HG03108 (cell line): ENCODE measurements around the gene FOXF1.

Source experiments
- ATAC-seq: cut with Tn5 transposase; IDR thresholded peaks from one replicate; pipeline ENCODE4 v1.9.1; 2021; ENCODE audit warnings: moderate library complexity; ENCODE audit not compliant: unreplicated experiment

Gene FOXF1

DNA sequence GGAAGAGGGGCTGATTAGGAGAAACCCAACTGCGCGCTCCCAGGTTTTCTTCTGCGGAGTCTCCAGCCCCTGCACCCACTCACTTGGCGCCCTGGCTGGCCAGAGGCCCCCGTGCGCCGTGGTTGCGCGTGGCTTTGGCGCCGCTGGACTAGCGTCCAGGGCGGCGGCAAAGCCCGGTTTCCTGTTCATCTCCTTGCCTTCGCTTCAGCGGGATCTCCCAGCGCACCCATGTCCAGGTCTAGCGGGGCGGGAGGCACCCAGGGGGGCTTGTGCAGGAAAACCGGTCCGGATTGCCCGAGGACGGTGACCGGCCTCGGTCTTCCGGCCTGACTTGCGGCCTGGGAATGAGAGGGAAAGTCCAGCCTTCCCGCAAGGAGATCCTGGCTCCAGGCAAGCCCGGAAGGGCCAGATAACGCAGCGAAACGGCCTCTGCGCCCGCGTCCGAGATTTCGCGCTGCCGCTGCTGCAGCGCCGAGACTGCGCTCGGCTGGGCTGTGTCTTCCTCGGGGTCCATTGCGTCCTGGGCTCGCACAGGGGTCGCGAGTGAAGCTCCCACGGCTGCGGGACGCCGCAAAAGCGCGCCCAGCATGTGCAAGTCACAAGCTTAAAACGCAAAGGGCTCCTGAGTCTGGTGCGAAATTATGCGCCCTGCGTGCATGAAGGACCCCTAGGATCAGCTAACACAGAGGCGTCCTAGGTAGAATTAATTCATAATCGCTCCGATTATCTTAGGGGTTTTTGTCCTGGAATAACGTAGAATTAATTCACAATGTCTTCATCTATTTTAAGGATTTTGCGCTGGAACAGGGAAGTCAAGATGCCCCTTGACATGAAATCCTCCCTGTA, 5.7 kb downstream of the FOXF1 start:
- ATAC-seq: no peak

DNA sequence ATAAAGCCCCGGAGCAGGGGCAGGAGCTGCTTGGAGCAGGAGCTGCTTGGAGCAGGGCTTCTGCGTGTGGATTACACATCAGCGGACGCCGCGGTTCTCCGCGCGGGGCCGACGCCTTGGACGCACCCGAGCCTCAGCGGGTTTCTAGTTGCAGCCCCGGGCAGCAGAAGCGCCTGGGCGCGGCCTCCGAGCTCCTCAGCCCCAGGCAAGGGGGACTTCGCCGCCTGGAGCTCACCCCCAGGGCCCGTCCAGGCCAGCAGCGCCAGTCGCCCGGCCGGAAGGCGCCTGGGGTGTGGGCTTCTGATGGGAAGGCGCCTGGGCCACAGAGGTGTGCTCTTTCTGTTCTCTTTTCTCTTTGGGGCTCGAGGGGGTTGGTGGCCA, 6.3 kb downstream of the FOXF1 start:
- ATAC-seq: no peak

DNA sequence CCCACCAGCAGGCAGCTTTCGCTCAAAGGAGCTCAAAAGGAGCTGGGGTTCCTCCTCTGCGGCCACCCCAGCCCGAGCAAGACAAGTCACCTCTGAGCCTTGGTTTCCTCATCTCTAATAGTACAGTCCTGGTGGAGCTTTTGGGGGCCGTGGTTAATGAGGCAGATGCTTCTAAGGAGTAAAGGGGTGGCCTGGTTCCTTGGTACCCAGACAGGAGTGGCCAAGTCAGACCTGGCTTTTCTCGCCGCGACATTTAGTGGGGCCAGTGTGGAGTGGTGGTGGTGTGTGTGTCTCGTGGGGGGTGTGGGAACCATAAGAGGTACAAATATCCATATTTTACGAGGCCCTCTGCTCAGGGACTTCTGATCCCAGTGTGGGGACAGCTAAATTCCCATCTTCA, 6.7 kb downstream of the FOXF1 start:
- no peak for ATAC-seq

DNA sequence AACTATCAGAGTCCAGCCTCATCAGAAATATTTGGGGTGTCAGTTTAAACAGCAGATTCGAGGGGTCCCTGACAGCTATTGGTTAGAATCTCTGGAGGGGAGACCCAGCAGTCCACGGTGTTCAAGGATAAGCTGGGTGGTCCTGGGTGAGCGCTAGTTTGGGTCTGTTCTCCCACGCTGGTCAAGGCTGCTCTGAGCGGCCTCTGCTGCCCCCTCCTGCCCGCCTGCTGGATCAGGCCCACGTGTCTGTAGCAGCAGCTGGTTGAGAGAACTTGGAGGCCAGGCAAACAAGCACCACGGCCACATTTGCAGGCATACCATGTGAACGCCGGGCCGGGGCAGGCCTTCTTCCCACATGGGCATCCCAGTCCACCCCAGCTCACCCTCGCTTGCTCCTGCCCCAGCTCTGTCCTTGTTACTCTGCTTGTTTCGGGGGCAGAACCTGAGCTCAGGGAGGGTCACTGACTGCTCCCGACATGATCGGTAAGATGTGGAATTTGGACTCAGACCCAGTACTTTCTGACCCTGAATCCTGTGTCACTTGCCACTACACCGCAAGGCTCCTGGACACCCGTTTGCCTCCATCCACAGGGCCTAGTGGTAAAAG, 7.4 kb downstream of the FOXF1 start:
- ATAC-seq: no peak

DNA sequence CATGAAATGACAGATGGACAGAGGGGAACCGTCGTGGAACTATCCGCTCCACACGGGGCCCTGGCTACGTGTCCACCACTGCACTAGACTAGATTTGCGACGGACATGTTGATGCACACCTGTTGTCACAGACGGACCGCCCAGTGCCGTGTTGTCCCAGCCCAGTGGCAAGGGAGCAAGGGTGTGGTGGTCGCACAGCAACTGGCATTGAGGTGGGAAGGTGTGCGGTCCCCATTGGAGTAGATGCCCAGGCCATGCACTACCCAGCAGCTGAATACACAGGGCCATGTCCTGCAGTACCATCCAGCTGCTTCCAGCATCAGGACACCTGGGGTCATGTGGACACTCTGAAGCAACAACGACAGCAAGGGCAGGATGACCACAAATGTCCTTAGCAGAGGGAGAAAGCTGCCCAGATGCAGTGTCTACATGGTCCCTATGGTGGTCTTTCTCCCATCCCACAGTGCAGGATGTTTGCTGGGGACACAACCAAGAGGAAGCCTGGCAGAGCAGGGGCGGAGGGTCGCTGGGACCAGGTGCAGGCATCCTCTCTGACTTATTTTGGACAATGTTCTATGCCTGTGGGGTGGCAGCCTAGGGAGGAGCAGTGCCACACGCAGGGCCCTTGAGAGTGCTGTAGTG, 8.8 kb downstream of the FOXF1 start:
- no peak for ATAC-seq

DNA sequence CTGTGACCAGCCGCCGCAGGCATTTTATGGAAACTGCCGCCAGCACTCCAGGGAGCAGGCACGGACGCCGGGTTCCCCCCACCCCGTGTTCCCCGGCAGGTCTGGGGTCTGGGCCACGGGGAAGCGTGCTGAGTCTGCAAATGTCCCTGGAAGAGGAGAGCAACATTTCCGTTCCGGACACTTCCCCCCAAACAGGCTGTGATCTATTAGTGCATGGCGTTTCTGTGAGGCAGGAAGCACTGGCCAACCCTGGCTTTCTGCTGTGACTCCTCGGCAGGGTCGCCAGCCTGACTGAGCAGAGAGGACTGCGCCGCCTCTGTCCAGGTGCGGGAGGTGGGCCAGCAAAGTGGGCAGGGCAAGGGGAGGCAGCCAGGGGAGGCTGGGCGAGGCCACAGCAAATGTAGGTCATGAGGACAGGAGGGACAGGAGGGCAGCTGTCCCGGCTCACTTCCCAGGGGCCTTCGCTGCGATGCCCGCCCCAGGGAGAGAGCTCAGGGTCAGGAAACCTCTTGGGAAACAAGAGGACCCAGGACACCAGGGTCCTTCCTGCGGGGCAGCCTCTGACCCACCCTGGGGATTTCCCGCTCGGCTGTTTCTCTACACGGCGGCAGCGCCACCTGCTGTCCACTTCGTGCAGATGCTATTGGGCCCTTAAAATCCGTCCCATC, 9.5 kb downstream of the FOXF1 start:
- ATAC-seq: no peak

DNA sequence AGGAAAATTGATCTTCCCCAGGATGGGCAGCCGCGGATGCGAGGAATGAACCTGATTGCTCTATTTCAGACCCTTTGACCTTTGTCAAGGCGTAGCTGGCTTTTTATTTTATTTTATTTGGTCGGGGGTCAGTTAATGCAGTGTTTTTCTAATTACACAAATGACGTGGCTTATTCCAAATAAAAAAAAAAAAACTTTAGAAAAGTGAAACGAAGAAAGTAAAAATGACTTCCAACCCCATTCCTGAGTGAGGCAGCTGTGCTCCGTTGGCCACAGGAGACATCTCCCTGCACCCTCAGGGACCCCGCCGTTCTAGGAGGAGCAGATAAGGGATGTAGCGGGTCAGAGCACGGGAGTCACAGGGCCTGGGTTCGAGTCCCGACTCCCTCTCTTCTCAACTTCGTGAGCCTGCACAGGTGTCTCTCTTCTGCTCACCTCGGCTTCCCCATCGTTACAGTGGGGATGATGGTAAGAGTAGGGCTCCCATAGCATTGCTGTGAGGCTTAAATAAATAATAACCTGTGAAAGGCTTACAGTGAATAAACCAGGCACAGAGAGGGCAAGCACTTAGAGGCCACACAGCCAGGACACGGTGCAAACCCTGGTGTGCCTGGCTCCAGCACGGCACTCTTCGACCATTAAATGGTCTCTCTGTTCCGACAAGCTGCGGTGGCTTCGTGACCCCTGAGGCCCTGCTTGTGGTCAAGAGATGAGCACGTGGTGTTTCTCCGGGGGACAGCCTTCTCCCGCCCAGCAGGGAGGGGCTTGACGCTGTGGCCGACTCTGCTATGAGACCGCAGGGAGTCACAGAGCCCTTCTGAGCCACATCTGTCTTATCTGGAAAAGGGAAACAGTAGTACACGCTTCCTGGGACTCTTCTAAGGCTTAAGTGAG, 10.2 kb downstream of the FOXF1 start:
- ATAC-seq: no peak

DNA sequence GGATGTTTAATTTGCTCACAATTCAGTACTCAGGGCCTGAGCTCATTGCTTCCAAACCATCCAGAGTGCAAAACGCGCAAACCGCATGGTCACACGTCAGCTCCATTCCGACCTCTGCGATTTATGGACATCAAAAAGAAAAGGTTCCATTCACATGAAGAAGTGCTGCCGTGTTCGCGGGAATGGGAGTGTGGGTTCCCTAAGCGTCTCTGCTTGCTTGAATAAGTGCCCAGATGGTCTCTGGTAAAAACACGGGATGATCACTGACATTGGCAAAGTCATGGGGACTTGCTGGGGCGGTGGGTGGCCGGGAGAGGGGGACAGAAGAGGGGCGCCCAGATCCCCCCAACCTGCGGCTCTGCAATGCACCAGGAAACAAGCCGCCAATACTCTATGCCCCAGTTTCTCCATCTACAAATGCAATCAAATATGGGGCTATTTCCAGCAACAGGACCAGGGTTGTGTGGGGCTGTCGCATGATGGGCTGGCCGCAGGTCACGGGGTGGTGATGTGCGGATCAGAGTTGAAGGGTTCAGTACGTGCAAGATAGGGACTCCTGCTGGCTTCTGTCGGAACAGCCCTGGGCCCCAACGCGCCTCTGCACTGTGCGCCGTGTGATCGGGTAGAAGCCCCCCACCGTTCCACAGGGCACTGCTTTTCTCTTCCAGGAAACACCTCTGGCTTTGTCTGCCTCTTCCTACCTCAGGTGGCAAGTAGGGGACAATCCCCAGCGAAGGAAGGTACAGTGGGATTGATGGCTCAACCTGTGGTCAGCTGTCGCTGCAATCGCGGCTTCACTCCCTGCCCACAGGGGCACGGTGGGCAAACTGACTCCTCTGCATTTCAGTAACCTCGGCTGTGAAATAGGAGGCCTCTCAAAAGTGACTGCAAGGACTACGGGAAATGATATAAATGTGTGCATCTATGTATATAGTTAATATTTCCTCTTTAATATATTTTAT, 11.2 kb downstream of the FOXF1 start:
- no peak for ATAC-seq

DNA sequence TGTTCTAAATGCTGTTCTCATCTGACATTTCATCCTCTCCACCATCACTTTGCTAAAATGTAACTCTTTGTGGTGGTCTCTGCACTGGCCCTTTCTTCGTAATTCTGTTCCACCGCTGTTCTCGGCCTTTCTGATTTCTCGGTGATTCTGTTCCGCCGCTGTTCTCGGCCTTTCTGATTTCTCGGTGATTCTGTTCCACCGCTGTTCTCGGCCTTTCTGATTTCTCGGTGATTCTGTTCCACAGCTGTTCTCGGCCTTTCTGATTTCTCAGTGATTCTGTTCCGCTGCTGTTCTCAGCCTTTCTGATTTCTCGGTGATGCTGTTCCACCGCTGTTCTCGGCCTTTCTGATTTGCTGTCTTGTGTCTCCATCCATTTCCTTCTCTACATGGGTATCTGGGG, 12.3 kb downstream of the FOXF1 start:
- no peak for ATAC-seq

DNA sequence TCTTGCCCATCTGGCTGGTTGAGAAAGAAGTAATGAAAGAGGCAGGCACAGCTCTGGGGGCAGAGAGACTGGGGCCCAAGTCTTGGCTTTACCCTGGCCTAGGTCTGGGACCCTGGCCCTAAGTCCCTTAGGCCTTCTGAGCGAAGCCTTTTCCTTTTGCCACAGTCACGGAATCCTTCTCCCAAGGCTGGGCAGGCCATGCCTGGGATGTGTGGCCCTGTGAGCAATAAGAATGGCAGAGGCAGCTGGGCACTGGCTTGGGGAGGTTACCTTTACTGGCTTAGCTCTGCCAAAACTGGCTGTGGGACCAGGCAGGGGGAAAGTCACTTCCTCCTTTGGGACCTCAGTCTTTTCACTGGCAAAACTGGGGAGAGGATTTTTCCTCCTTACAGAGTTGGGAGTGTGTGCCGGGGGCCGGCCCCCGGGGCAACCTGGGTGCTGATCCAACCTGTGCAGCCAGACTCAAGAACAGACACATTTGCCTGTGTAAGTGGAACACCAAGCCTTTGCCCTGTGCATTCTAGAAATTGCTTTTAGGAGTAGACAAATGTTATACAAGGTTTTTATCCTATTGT, 12.9 kb downstream of the FOXF1 start:
- no peak for ATAC-seq

DNA sequence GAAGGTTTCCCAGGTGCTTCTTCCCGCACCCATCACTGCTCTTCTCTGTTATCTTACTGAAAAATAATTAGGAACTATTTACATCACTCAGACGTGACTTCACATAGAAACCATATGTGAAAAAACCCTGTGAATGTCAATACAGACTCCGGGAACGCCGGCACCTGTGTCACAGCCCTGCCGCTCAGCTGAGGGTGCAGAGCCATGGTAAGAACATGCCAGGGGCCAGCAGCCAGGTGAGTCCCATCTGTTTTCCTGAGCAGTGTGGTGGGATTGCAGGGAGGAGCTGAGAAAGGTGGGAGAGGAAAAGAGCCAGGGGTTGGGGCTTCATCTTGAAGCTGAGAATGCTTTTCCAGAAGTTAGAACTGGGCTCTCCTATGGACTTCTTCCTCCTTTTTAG, 13.7 kb downstream of the FOXF1 start:
- ATAC-seq: no peak

DNA sequence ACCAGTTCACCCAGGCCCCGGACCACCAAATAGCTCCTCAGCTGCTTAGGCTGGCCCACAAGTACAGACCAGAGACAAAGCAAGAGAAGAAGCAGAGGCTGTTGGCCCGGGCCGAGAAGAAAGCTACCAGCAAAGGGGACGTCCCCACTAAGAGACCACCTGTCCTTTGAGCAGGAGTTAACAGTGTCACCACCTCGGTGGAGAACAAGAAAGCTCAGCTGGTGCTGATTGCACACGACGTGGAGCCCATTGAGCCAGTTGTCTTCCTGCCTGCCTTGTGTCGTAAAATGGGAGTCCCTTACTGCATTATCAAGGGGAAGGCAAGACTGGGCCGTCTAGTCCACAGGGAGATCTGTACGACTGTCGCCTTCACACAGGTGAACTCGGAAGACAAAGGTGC, 15.4 kb downstream of the FOXF1 start:
- ATAC-seq: no peak

DNA sequence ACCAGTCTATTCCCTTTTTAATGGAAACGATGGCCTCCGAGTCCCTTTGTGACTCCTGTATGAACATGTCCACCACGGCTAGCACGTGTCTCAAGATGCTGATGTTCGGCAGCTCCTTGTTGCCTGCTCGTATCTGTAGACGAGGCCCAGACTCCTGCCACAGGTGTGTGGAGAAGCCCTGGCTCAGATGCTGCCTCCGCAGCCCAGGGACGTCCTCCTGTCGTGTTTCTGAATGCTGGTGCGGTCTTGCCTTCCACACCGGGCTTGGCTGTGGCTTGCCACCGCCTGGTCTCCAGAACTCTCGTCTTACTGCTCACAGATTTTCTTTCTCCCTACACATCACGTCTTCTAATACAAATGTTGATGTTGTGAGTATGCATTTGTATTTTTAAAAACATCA, 17.0 kb downstream of the FOXF1 start:
- ATAC-seq: no peak

DNA sequence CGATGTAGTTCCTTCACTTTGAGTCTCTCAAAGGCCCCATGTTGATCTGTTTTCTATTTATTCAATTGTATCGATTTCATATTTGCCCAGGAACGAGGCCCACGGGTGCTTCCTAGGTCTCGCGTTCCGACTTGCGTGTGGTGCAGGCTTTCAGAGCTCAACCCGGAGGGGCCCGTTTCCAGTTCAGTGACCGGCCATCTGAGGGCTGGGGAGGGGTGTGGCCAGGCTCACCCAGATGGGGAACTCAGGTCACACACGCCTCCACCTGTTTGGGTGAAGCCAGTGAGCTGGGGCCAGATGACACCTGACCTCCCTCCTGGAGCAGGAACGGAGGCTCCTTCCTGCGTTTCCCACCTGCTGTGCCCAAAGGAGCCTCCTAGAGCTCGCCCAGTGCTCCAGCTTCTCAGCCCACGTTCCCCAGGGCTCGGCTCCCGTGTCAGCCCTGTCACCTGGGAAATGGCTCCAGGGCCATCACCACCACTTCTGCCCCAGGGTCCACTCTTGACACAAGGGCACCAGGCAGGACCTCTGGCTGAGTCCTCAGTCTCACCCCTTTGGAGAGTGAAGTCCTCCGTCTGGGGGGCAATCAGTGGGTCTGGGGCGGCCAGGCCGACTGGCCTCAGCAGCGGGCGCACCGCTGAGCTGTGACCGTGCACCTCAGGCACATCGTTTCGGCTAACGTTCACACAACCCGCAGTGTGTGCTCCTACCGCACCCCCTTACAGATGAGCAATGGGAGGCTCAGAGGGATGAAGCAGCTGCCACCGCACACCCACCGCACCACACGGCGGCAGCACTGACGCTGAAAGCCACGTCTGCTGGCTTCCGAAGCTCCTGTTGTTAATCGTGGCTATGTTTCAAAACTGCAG, 18.0 kb downstream of the FOXF1 start:
- no peak for ATAC-seq

DNA sequence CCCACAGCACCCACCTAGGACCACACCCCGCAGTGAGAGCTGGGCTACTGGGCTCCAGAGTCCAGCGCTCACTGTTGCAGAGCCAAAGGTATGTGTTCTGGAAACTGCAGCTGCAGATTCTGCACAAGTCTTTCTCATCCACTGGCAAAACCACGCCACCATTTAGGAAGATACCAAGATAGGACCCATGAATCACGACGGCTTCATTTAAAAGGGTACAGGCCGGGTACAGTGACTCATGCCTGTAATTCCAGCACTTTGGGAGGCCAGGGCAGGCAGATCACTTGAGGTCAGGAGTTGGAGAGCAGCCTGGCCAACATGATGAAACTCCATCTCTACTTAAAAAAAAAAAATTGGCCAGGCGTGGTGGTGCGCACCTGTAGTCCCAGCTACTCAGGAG, 18.8 kb downstream of the FOXF1 start:
- ATAC-seq: no peak

DNA sequence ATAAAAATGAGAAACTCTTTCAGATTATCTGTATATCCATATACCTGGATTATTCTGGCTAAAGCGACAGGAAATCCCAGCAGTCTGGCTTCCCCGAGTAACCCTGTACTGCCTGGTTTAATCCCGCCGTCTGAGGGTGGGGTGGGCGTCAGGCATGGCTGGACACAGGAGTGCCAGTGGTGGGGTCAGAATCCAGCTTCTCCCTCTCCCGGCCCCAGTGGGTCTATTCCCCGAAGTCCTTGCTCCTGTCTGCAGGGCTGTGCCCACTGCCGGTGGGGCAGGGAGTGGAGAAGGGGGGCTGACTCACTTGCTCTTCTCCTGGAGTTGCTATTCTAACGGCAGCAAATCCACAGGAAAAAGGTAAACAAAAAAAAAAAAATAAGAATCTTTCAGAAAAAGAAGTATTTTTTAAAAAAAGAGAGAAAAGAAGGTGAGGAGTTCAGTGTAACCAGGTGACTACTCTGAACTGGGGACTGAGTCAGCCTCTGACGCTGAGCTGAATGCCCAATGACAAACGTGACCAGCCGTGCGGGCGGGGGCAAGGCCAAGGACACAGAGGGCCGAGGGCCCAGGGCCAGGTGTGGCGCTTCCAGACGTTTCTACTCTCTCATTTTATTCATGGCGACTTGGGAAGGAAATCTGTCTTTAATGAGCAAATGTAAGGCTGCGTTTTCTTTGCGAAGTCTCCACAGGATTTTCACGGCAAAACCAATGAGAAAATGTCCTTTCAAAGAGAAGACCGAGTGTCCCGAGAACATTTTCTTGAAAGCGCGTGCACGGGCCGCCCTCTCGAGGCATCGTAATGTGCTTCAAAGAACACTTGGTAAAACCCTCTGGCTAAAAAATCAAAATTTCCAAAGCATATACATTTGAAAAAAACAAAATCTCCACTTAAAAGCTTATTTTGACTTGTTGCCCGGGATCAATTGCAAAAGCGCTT, 20.2 kb downstream of the FOXF1 start:
- ATAC-seq: no peak

DNA sequence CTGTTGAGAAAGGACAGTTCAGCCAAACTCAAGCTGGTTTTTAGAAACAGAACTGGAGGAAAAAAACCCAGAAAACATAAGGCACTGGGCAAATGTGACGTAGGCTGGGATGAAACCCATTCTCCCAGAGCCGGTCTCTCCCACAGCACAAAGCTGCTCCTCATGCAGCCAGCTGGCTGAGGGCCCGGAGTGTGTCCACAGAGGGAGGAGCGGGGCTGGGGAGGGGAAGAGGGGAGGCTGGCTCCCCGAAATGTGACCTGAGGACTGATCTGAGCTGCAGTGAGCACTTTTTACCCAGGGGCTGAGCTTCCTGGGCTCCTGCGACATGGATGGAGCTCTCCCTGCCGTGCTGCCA, 20.8 kb downstream of the FOXF1 start:
- no peak for ATAC-seq
